Measurements from ENCODE around the gene MTERF2.

Gene MTERF2

GRCh38 chr12:106994579-106995220, 7.8 kb upstream of the MTERF2 start:
- DNase-seq = no peak

GRCh38 chr12:106987846-106988245, 900 bp upstream of the MTERF2 start:
- no peak for DNase-seq

GRCh38 chr12:106986135-106986534, 811 bp downstream of the MTERF2 start:
- DNase-seq = no peak

GRCh38 chr12:106985479-106985878, 1.5 kb downstream of the MTERF2 start:
- no peak for DNase-seq

GRCh38 chr12:106984588-106985137, 2.3 kb downstream of the MTERF2 start:
- DNase-seq = no peak

GRCh38 chr12:106982229-106982628, 4.7 kb downstream of the MTERF2 start:
- DNase-seq = no peak

- no peak for DNase-seq
Measured at GRCh38 chr12:106981788-106982187, 5.2 kb downstream of the MTERF2 start.

- no peak for DNase-seq
Measured at GRCh38 chr12:106980944-106981343, 6.0 kb downstream of the MTERF2 start.

GRCh38 chr12:106978035-106978800, 8.7 kb downstream of the MTERF2 start:
- DNase-seq = peak in 26 of 51 donors; percentile 4 to 57 (median 18)

GRCh38 chr12:106976668-106977067, 10.3 kb downstream of the MTERF2 start:
- DNase-seq = no peak

- DNase-seq = no peak
Measured at GRCh38 chr12:106975993-106976658, 10.8 kb downstream of the MTERF2 start.

GRCh38 chr12:106975098-106975497, 11.8 kb downstream of the MTERF2 start:
- DNase-seq = no peak

- no peak for DNase-seq
Measured at GRCh38 chr12:106974511-106974910, 12.4 kb downstream of the MTERF2 start.

GRCh38 chr12:106973545-106973944, 13.4 kb downstream of the MTERF2 start:
- no peak for DNase-seq

GRCh38 chr12:106971065-106971464, 15.9 kb downstream of the MTERF2 start:
- DNase-seq = no peak

- no peak for DNase-seq
Measured at GRCh38 chr12:106964526-106964925, 22.4 kb downstream of the MTERF2 start.

GRCh38 chr12:106962286-106962685, 24.7 kb downstream of the MTERF2 start:
- no peak for DNase-seq

- DNase-seq = peak in 1 of 51 donors; percentile 4
Measured at GRCh38 chr12:106960443-106960842, 26.5 kb downstream of the MTERF2 start.

GRCh38 chr12:106957583-106957982, 29.4 kb downstream of the MTERF2 start:
- DNase-seq = no peak

GRCh38 chr12:106956048-106956578, 30.8 kb downstream of the MTERF2 start:
- DNase-seq = peak in 41 of 51 donors; percentile 23 to 81 (median 53)

GRCh38 chr12:106955377-106956047, 31.4 kb downstream of the MTERF2 start, which contains the start of gene TMEM263:
TMEM263 (plus strand) TSS chr12:106955907; CDS start chr12:106967117, 11,210 bp downstream.
- peak; percentile 53 to 93 (median 85) for DNase-seq

Data from hypothalamus (tissue), 51 donors.